SK-N-MC (cell line): ENCODE measurements around the gene OR6K2.

Experiments
- EZH2 ChIP-seq: fragments of 200-600 bp; sonication (generic); IDR thresholded peaks from one replicate; pipeline ENCODE4 v1.6.1; 2017; ENCODE audit warnings: antibody characterized with exemption
- FOXP2 ChIP-seq: optimal IDR thresholded peaks from 2 replicates; pipeline ENCODE3; 2011; ENCODE audit warnings: mild to moderate bottlenecking, moderate library complexity; ENCODE audit not compliant: insufficient read depth; ENCODE audit errors: extremely low read length, control extremely low read depth
- POLR2AphosphoS5 ChIP-seq: IDR thresholded peaks from 2 replicates; pipeline ENCODE4 v1.6.1; 2012; ENCODE audit warnings: mild to moderate bottlenecking, low read depth, low read length, borderline replicate concordance

DNA sequence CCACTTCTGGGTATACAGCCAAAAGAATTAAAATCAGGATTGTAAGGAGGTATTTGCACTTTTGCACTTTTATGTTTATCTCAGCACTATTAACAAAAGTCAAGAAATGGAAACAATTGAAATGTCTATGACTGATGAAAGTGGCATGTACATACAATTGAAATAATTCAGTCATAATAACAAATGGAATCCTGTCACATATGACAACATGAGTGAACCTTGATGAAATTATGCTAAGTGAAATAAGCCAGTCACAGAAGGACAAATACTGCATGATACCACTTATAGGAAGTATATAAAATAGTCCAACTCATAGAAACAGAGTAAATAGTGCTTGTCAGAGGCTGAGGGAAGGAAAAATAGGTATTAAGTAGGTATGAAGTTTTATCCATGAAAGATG lies 10.6 kb downstream of the OR6K2 start:
- TF ChIP-seq EZH2 (no peak), POLR2AphosphoS5 (no peak), FOXP2 (no peak)
